NCI-H510A treated with DMSO at 0.1 percent for 48 hours (cell line): ENCODE results near the gene HYAL2.
A peak's percentile ranks its signal among the peaks of the same experiment; 100 is the strongest.
"Not testable (repeated sequence)": the region's sequence is repeated elsewhere in the genome, so short reads cannot be mapped to it uniquely, and the experiment has no call there.

ENCODE experiments used
- DNase-seq: peaks from one replicate; lab custom pipeline; 2025; lab: John Stamatoyannopoulos, UW

Gene HYAL2

DNA sequence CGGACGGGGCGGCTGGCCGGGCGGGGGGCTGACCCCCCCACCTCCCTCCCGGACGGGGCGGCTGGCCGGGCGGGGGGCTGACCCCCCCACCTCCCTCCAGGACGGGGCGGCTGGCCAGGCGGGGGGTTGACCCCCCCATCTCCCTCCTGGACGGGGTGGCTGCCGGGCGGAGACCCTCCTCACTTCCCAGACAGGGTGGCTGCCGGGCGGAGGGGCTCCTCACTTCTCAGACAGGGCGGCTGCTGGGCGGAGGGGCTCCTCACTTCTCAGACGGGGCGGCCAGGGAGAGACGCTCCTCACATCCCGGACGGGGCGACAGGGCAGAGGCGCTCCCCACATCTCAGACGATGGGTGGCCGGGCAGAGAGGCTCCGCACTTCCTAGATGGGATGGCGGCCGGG is 10.5 kb downstream of the HYAL2 start:
- DNase-seq, result not testable (repeated sequence)

DNA sequence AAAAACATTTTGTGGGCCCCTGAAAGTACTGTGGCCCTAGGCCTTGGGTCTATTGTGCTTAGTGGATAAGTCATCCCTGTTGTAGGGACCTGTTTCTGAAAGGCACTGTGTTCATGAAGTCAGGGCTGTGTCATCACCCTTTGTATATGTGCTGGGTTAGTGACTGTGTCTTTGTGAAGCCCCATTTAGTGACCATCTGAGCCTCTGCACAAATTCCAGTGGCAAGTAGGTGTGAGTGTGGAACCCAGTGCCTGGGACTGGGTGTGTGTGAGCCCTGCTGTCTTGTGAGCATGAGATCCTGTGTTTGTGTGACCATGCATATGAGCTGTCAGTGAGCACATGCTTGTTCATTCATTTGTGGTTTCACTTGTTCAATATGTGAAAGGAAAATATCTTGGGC is 17.9 kb downstream of the HYAL2 start:
- no peak for DNase-seq

DNA sequence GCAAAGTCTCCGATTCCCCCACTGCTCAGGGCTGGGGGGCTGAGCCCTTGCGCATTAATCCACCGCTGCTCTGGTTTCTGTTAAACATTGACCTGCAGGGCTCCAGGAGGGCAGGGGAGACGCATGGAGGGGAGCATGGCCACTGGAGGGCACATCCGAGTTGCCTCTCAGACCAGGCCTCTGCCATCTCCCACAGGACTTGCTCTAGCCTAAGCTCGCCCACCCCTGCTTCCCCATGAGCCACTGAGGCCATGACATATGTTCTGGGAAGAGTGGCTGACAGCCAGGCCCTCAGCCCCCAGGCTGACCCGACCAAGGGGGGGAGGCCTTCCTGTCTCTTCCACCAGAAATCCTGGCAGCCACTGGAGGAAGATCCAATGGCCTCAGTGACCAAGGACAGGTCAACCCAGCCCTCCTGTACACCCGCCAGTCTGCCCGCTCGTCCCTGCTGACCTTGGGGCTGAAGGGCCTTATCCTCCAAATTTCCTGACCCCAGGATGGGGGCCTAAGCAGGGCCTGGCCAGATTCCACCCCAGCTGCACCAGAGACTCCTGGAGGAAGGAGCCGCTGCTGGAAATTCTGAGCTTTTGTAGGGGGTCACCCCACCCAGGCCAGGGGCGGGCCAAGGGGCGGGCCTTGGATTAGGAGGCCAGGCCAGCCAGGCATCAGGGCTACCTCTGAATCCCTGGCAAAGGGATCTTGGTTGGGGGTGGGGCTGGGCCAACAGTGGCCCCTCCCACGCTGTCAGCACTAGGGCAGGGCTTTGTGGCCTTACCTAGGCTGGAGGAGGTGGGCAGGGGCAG is 19.3 kb downstream of the HYAL2 start, which contains the start of gene HYAL1:
TSS of gene HYAL1 (minus strand) at position 562 of the 803 bp plus-strand sequence. CDS start 618 bp downstream, outside the sequence.
- DNase-seq, result no peak

DNA sequence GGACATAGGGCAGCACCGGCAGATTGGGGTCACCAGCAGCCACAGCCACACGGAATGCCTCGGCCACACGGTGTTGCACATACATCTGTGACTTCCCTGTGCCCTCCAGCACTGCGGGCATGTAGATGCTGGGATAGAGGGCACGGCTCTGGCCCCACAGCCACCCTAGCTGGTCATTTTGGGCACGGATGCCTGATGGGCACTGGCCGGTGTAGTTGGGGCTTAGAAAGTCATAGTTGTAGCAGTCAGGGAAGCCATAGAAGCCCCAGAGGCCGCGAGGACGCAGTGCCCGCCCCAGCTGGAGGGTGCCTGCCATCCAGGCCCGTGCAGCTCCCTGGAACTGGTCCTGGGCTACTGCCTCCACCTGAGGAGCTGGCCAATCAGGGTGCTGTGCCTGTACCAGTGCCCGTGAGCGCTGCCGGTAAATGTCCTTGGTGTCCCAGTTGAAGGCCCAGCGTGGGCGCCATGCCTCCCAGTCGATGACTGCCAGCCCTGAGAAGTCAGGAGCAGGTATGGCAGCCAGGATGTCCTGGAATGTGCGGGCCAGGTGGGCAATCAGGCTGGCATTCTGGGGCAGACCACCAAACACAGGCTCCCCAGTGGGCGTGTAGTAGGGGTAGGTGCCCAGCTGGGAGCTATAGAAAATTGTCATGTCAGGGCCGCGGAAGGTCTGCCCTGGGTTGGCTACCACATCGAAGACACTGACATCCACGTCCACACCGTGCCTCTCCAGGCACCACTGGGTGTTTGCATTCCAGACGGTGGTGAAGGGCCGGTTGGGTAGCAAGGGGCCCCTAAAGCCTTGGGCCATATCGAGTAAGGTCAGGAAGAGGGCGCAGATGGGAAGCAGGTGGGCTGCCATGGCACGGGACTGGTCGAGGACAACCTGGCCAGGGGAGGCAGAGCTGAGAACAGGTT is 20.2 kb downstream of the HYAL2 start:
- DNase-seq, result no peak

DNA sequence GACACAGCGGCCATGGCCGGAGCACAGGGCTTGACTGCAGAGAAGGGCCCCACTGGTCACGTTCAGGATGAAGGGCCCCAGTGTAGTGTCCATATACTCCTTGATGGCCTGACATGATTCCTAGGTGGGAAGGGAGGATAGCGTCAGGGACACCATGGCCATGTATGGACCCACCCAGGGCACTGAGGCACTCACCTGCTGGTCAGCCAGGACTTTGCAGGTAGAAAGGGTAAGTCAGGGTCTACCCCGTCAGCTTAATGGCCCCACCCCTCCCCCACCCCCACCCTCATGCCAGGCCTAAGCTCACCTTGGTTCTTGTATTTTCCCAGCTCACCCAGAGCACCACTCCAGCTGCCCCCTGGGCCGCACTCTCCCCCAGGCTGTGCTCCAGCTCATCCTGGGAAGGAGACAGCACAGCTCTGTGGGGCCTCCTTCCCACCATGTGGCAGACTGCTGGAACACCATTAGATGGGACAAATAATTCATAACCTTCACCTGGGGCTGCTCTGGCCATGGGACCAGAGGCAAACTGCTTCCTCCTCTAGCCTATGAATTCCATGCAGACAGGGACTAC is 21.8 kb downstream of the HYAL2 start:
- no peak for DNase-seq

DNA sequence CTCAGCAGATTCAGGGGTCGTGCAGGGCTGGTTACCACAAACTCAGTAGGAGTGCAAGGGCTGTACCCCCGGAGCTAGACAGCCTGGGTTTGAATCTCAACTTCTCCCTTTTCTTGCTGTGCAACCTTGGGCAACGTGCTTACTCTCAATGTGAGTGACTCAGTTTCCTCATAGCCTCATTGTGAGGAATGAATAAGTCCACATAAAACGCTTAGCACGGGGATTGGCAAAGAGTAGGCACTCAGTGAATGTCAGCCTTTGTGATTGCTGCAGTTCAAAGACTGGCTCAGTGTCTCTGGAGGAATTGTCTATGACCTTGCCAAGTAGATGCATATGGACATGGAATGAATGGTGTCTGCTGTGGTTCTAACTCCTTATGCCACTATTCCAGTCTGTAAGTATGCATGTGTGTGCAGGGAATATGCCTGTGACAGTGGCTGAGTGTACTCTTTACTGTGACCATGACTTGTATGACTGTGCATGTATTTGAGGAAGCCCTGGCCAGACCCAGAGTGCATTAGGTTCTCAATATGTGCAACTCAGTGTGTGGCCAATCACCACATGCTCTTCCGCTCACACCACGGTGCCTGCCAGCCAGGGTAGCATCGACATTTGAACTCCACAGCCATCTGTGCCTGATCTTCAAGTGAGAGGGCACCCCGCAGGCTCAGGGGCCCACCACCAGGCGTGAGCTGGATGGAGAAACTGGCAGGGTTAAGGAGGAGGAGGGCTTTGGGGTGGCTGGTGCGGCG is 22.4 kb downstream of the HYAL2 start:
- no peak for DNase-seq

DNA sequence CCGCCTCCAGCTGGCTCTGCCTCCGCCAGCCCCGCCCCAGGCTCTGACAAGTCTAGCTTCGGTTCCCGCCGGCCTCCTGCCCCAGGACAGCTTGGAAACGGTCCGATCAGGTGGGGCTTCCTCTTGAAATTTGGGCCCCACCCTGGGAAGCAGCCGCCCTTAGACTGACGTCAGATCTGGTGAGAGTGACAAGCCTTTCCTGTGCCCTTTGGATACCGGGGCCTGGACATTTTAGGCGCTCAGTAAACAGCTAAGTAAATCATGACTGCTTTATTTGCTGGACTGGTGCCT is 23.0 kb downstream of the HYAL2 start:
- DNase-seq, result no peak

DNA sequence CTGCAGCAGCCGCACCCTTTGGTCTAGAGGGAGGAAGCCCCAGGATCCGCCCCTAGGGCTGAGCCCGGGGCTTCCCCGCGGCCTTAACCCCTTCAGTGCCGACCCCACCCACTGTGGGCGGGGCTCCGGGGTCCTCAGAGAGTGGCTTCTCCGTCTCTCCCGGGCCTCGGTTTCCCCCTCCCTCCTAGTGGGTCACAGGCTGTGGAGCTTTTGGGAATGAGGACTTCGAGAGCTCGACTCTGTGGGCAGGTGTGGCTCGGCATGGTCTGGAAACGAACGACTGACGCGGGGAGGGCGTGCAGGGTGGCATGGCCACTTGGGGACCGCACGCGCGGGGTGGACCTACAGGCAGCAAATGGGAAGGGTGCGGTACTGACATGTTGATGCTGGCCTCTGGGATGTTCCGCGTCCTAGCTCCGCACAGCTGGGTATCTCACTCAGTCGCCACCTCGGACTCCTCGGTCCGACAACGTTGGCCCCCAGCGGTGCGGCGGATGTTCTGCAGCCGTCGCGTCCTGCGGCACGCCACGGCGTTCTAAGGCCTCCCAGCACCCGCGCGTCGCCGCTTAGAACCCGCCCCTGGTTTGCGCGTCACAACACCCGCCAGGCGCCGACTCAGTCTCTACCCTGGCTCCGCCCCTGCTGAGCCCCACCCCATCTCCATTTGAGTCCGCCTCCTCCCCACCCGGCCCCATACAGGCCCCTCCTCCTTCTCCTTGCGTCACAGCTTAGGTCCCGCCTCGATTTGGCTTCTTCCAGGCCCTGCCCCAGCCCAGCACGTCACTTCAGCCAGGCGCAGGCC is 23.5 kb downstream of the HYAL2 start, which contains the start of the genes HYAL3 and NAA80:
TSS of gene HYAL3 (minus strand) at position 570 of the 802 bp plus-strand sequence. CDS start 3,803 bp downstream, outside the sequence.
TSS of gene NAA80 (minus strand) at position 570 of the 802 bp plus-strand sequence. CDS start 1,942 bp downstream, outside the sequence.
- DNase-seq, result peak; percentile 86

DNA sequence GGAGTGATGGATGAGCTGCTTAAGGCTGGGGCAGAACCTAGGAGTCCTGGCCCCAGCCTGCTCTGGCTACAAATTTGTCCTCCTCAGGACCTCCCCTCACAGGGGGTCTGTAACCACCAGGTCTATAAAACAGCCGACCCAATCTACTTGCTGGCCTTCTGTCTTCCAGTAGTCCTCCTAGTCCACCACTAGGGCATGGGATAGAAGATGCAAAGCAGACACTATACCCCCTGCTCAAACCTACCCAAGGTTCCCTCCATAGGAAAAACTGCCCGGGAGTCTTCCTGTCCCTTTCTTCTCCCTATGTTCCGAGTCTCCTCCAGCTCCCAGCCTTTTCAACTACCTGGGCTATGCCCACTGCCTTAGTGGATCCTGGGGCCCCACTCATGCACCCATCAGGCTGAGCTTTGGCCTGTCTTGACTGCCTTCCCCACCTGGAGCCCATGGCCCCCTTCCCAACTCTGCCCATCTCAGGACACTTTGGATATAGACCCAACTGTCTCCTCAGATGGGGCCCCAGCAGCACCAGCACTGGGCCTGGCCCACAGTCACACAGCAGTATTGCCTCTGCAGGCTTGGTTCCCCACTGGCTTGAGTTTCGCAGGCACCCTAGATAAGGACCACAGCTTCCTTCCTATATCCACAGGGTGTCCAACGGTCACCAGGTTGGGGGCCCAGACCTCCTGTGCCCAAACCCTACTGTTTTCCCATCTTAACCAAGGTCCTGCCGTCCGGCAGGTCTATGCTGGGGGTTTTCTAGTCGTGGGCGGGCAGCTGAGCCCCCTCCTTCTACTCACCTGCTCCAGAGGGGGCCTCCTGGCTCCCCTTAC is 24.4 kb downstream of the HYAL2 start:
- no peak for DNase-seq

DNA sequence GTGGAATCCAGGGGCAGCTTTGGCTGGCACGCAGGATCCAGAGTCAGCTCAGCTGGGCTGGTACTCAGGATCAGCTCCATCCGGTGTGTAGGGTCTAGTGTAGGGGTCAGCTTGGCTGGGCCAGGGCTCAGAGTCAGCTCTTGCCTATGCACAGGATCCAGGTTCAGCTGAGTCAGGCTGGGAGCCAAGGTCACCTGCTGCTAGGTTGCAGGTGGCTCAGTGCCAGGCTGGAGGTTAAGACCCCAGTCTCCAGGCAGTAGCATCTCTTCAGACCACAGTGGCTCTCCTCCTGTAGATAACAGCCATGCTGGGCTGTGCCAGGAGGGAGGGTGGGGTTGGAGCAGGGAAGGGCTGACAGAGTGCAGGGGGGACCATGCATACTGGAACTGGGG is 25.2 kb downstream of the HYAL2 start:
- no peak for DNase-seq

DNA sequence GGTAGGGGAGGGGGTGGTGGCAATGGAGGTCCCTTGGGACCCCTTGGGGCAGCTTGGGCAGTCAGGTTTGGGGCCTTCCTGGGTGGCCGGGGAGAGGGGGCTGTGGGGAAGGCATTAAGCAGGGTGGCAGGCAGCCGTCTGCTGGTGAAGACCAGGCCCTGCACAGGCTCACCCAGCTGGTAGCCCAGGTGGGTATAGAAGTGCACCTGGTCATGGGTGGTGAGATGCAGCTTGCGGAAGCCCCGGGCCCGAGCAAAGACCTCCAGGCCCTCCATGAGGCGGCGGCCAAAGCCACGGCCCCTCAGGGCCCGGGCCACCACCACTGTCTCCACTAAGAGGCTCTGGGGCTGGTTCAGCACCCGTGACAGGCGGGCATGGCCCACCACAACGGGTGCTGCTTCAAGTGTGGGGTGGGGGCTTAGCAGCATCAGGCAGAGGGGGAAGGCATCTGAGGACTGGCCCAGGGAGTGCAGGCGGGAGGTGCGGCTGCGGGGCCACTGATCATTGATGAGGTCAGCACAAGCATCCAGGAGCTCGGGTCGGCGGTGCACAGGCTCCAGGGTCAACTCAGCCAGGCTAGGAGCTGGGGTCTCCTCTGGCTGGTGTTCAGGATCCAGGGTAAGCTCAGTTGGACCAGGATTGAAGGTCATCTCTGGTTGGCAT is 25.7 kb downstream of the HYAL2 start:
- DNase-seq, result no peak

DNA sequence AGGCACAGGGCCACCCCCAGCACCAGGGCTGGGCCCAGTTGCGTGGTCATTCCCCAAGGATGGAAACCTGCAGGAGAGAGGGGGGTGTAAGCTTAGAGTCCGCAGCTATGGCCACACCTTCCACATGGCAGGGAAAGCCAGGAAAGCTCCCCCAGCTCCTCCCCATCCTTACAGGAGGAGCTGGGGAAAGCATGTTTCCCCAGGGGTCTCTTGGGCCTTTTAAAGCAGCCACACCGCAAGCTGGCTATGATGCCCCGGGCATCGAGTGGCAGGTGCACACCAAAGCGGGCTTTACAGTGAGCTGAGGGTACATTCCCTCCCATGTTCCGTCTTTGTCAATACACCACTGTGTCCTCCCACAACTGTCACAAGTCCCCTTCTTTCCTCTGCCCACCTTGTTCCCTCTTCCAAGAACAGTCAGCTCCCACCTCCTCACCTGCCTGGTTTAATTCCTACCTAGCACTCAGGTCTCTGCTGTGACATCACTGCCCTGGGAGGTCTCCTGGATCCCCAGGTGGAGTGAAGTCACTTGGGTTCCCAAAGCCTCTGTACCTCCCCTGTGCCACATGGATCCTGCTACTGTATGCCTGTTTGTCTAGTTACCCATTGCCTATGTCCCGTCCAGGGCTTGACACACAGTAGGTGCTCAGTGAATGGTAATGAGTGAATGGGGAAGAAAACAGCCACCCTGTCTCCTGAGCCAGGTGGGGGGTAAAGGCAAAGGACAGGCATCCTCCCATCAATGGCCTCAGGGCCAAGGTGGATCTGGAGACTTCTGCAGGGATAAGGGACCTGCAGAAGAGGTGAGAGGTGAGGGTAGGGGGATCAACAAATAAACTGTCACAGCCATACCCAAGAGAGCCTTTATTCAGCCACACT is 26.8 kb downstream of the HYAL2 start:
- DNase-seq, result no peak

DNA sequence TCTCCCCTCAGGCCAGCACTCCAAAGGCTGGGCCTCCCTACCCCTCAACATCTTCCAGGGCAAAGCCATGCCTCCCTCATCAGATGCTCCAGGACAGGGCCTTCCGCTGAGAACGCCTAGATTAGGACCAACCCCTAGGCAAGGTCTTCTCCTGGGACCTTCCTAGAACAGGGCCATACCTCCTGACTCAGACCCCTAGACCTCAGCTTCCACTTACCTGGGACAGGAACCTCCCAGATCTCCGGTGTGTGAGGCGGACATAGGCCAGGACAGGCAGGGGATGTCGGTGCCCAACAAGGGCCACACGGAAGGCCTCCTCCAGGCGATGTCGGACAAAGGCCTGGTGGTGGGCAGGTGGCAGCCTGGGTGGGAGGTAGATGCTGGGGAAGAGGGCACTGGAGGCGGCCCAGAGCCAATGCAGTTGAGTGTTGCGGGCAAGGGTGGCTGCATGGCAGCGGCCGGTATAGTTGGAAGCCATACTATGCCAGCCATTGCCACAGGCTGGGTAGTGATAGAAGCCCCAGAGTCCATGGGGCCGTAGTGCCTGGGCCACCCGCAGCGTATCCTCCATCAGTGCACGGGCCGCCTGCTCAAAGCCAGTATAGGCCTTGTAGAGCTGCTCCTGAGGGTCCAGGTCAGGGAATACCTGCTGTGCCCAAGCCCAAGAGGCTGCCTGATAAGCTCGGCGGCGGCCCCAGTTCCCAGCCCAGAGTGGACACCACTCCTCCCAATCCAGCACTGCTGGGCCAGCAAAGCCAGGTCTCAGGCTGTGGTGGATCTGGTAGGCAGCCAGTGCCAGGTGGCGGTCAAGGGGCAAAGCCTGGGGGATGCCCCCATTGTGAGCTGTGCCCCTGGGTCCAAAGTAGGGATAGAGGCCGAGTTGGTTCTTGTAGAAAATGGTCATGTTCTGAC is 27.8 kb downstream of the HYAL2 start:
- DNase-seq, result no peak

DNA sequence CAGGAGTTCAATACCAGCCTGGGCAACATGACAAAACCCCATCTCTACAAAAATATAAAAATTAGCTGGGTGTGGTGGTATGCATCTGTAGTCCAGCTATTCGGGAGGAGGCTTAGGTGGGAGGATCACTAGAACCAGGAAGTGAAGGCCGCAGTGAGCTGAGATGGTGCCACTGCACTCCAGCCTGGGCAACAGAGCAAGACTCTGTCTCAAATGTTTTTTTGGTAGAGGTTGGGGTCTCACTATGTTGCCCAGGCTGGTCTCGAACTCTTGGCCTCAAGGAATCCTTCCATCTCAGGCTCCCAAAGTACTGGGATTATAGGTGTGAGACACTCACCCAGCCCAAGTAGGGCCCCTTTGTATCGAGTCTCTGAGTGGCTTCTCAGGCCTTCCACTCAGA is 28.5 kb downstream of the HYAL2 start:
- no peak for DNase-seq

DNA sequence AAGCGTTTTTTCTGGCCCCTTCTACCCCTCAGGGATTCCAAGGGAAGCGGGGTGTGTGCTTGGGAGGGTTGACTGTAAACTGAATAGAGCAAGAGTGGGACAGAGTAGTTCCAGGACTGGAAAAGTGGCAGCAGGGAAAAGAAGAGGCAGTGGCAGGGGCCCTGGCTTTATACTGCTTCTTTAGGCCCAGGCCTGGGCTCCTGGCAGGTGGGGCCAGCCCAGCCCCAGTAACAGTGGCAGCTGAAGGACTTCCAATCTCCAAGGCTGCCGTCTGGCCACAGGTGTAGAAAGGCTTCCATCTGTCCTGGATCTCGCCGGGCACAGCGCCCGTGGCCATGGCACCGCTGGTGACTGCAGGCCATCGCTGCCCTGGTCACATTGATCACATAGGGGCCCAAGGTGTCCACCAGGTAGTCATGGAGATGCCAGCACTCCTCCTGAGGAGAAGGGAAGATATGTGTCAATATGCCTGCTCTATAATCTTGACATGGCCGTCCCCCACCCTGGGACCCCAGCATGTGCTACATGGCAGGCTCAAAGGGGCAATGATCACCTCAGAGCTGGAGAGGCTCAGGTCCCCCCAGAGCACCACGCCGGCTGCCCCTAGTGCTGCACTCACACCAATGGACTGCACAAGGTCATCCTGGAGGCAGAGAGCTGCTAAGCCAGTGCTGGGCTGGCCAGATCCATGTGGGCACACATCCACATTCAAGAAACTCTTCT is 29.3 kb downstream of the HYAL2 start:
- no peak for DNase-seq

DNA sequence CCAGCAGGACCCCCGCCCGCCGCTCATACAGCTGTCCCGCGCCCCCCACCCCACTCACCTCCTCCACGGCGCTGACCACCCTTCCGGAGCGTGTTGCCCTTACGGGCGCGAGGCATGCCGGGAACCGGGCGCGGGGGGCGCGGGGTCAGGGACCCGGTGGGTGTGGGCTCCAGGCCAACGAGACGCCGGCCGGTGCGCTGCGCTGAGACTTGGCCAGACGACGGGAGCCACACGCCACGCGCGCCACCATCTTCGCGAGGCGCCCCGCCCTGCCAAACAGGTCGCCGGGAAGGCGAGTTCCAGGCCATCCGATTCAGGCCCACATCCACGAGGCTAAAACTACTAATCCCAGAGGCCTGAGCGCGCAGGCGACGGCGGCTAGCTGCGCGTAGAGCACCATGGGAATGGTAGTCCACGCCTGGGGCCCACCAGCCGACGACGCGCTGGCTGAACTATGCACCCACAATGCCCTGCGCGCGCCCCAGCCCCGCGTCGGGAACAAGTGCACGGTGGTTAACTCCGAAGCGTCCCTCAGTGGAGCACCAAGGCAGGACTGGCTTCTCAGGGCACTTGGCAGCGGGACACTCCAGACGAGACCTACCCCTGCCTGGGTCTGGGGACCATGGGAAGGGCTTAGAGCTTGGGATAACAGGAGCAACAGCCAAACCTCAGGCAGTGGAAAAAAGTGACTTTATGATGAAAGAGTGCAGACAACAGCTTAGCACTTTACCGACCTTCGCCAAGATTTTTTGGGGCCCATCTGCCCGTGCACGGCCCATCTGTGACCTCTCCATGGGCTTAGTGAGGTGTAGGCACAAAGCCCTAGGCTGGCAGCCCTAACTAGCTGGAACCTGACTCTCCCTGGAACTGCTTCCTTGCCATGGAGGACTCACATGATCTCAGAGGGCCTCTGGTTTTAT is 30.1 kb downstream of the HYAL2 start, which contains the start of gene IFRD2:
TSS of gene IFRD2 (minus strand) at position 271 of the 920 bp plus-strand sequence. CDS start at position 116, 155 bp downstream.
- peak; percentile 87 for DNase-seq
